K562 (cell line): ENCODE results near the gene BTRC. TPM values are rescaled to one million over a fixed set of nuclear protein-coding genes. Genes with fewer than 3 reads are reported as not detected.
A peak's percentile ranks its signal among the peaks of the same experiment; 100 is the strongest.

Source experiments
- AFF1 ChIP-seq, 2 experiments: fragments of 450-650 bp; IDR thresholded peaks; 2 replicates each; pipeline ENCODE4 v1.6.1; 2018; ENCODE audit warnings: mild to moderate bottlenecking in 2 of 2, low read depth in 1 of 2; ENCODE audit not compliant: partially characterized antibody in 2 of 2
- CGGBP1 ChIP-seq: fragments of 250-450 bp; sonication (Bioruptor Pico); IDR thresholded peaks from 2 replicates; pipeline ENCODE4 v1.9.0; 2021; ENCODE audit warnings: mild to moderate bottlenecking
- ELF2 ChIP-seq: fragments of 250-450 bp; sonication (Bioruptor Pico); IDR thresholded peaks from 2 replicates; pipeline ENCODE4 v1.5.0; 2021; ENCODE audit warnings: mild to moderate bottlenecking
- KLF1 ChIP-seq: fragments of 450-650 bp; IDR thresholded peaks from 2 replicates; pipeline ENCODE4 v1.6.1; 2016; ENCODE audit warnings: missing genetic modification characterization, missing compliant biosample characterization
- MNT ChIP-seq, 2 experiments: fragments of 450-650 bp; conservative IDR thresholded peaks; 2 replicates each; pipeline ENCODE4 v1.6.1; 2017; ENCODE audit warnings: mild to moderate bottlenecking in 2 of 2, moderate library complexity in 2 of 2
- MYBL2 ChIP-seq, 2 experiments: fragments of 450-650 bp in 1 of 2; sonication (generic) in 1 of 2; formaldehyde crosslinking in 1 of 2; IDR thresholded peaks; 2 replicates each; pipeline versions ENCODE4 v1.6.1 to v1.8.1; 2017 to 2022; ENCODE audit warnings: borderline replicate concordance in 1 of 2, inconsistent platforms in 1 of 2, low read depth in 1 of 2, mild to moderate bottlenecking in 1 of 2, missing genetic modification reagents in 1 of 2, moderate library complexity in 1 of 2
- RREB1 ChIP-seq: fragments of 250-450 bp; sonication (Bioruptor Pico); IDR thresholded peaks from 2 replicates; pipeline ENCODE4 v1.4.0; 2020
- ZNF644 ChIP-seq: fragments of 200-800 bp; sonication (Bioruptor generic); IDR thresholded peaks from 2 replicates; pipeline ENCODE4 v1.6.1; 2016; ENCODE audit warnings: low read depth, missing genetic modification characterization, missing compliant biosample characterization
- polyA plus RNA-seq, 8 experiments: library from polyadenylated mRNA; depleted of rRNA in 4 of 8; stranded (reverse) in 5 of 8; unstranded in 3 of 8; fragments of >200 nt; fragmentation: Nextera tagmentation in 2 of 8; fragmentation: Illumina TruSeq in 1 of 8; extraction: Ambion mirVana in 2 of 8; extraction: Trizol in 1 of 8; gene quantifications; 2 replicates each; pipeline versions ENCODE4 v1.2.1 to v1.2.3, GENCODE V29; 2011 to 2014; ENCODE audit warnings: inconsistent platforms in 1 of 8, missing spikeins in 1 of 8
- total RNA-seq, 7 experiments: library from RNA; depleted of rRNA in 6 of 7; stranded (reverse); fragments of >200 nt in 6 of 7; fragmentation: Illumina TruSeq in 2 of 7; extraction: Trizol in 2 of 7; gene quantifications; 2 replicates each; pipeline versions ENCODE4 v1.2.1 to v1.2.3, GENCODE V29; 2011 to 2021; ENCODE audit warnings: low replicate concordance in 1 of 7
- TF ChIP-seq, protein P1 (sequence below): fragments of 250-450 bp; sonication (Bioruptor Pico); IDR thresholded peaks from 2 replicates; pipeline ENCODE4 v1.4.0; 2020; ENCODE audit warnings: mild to moderate bottlenecking
- TF ChIP-seq, protein P2 (sequence below): fragments of 450-650 bp; formaldehyde crosslinking; IDR thresholded peaks from 2 replicates; pipeline ENCODE4 v1.4.0; 2020; ENCODE audit warnings: mild to moderate bottlenecking, moderate library complexity

BTRC gene
- total and polyA plus RNA-seq, 9 of the 15 experiments (the other 6 are each of a cell fraction or from before 2014, with no cell fraction given), result 1.6 to 15.4 (median 7.0) TPM

- TF ChIP-seq, protein P1, sequence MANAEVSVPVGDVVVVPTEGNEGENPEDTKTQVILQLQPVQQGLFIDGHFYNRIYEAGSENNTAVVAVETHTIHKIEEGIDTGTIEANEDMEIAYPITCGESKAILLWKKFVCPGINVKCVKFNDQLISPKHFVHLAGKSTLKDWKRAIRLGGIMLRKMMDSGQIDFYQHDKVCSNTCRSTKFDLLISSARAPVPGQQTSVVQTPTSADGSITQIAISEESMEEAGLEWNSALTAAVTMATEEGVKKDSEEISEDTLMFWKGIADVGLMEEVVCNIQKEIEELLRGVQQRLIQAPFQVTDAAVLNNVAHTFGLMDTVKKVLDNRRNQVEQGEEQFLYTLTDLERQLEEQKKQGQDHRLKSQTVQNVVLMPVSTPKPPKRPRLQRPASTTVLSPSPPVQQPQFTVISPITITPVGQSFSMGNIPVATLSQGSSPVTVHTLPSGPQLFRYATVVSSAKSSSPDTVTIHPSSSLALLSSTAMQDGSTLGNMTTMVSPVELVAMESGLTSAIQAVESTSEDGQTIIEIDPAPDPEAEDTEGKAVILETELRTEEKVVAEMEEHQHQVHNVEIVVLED (CRISPR knock-in tag), result peak; percentile 92
- peak in 1 of 2 experiments; percentile 99 for TF ChIP-seq AFF1 (IDR thresholded peaks at IDR 0.05; ENCODE audit: low read depth in 1 of 2, partially characterized antibody in 2 of 2)
- peak; percentile 33 to 74 for TF ChIP-seq MNT (conservative IDR thresholded peaks at IDR 0.05)
- TF ChIP-seq ZNF644 (tag), result peak; percentile 87; the same call in 1 of the 2 replicates
- TF ChIP-seq MYBL2 (IDR thresholded peaks at IDR 0.05; ENCODE audit: low read depth), result no peak
- no peak for TF ChIP-seq MYBL2 (CRISPR knock-in tag; IDR thresholded peaks at IDR 0.05; ENCODE audit: borderline replicate concordance)
- TF ChIP-seq RREB1 (CRISPR knock-in tag), result no peak
- no peak for TF ChIP-seq CGGBP1 (CRISPR knock-in tag)
- TF ChIP-seq, protein P2, sequence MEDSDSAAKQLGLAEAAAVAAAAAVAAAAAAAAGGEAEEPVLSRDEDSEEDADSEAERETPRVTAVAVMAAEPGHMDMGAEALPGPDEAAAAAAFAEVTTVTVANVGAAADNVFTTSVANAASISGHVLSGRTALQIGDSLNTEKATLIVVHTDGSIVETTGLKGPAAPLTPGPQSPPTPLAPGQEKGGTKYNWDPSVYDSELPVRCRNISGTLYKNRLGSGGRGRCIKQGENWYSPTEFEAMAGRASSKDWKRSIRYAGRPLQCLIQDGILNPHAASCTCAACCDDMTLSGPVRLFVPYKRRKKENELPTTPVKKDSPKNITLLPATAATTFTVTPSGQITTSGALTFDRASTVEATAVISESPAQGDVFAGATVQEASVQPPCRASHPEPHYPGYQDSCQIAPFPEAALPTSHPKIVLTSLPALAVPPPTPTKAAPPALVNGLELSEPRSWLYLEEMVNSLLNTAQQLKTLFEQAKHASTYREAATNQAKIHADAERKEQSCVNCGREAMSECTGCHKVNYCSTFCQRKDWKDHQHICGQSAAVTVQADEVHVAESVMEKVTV (CRISPR knock-in tag), result no peak
- no peak for TF ChIP-seq KLF1 (tag)
- TF ChIP-seq ELF2 (CRISPR knock-in tag), result no peak
Observed at GRCh38 chr10:101353692-101354327, at the start of gene BTRC (continued).
